Measurements from ENCODE around the gene PCIF1.
"Not testable (repeated sequence)": the region's sequence is repeated elsewhere in the genome, so short reads cannot be mapped to it uniquely, and the experiment has no call there.

The PCIF1 gene

GRCh38 chr20:45924391-45925261 lies 9.9 kb upstream of the PCIF1 start:
- DNase-seq (ENCODE audit: low read depth) = no peak

DNA sequence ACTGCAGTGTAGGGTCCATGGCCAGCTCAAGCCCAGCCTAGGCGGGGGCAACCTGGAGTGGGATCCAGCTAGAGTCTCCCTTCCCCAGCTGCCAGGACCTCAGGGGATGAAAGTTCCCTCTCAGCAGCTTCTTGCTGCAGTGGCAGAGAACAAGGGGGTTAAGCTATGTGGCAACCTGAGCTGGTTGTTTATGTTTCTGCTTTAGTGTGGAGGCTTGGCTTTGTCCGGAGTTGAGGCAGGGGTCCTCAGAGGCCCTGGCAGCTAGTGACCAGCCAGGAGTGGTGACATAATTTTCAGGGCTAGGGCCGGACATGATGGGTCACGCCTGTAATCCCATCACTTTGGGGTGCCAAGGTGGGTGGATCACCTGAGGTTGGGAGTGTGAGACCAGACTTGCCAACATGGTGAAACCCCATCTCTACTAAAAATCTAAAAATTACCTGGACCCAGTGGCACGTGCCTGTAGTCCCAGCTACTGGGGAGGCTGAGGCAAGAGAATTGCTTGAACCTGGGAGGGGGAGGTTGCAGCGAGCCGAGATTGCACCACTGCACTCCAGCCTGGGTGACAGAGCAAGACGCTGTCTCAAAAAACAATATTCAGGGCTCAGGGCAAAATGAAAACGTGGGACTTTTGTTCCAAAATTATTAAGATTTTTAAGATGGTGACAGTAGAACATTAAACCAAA lies 8.5 kb upstream of the PCIF1 start:
- DNase-seq (ENCODE audit: low read depth) = no peak

DNA sequence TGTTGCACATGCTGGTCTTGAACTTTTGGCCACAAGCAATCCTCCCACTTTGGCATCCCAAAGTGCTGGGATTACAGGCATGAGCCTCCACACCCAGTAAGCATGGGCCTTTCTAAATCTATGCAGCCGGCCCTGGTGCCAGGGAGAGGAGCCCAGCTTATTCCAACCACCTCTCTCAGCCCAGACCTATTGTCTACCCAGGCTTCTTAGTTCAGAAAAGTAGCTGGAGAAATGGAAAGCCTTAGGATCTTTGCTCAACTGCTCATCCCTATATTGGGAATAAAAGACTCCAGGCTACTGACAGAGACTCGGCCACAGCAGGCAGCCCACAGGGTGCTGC lies 7.8 kb upstream of the PCIF1 start:
- no peak for DNase-seq (ENCODE audit: low read depth)

DNA sequence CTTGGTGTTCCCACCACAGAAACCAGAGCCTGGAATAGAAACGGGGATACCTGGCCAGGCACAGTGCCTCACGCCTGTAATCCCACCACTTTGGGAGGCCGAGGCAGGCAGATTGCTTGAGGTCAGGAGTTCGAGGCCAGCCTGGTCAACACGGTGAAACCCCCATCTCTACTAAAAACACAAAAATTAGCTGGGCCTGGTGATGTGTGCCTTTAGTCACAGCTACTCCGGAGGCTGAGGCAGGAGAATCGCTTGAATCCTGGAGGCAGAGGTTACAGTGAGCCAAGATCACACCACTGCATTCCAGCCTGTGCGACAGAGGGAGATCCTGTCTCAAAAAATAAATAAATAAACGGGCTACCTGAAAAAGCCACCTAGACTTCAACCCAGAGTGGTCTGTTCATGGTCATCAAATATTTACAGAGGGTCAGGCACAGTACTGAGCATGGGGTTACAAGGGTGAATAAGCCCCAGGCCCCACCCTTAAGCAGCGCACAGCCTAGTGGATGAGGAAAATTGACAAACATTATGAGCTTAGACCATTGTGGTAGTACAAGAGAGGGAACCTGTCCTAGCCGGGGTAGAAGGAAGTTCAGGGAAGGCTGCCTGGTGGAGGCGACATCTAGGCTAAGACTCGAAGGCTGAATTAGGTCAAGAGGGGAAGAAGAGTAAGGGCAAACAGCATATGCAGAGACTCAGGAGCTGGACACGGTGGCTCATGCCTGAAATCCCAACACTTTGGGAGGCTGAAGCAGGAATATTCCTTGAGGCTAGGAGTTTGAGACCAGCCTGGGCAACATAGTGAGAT lies 7.2 kb upstream of the PCIF1 start:
- no peak for DNase-seq (ENCODE audit: low read depth)

GRCh38 chr20:45931680-45932079 lies 2.8 kb upstream of the PCIF1 start:
- not testable (repeated sequence) for DNase-seq (ENCODE audit: low read depth)

- DNase-seq (ENCODE audit: low read depth) = no peak
Observed at GRCh38 chr20:45933266-45934045, 1.0 kb upstream of the PCIF1 start.

- DNase-seq (ENCODE audit: low read depth) = no peak
Observed at GRCh38 chr20:45934046-45934585, 367 bp upstream of the PCIF1 start.

DNA sequence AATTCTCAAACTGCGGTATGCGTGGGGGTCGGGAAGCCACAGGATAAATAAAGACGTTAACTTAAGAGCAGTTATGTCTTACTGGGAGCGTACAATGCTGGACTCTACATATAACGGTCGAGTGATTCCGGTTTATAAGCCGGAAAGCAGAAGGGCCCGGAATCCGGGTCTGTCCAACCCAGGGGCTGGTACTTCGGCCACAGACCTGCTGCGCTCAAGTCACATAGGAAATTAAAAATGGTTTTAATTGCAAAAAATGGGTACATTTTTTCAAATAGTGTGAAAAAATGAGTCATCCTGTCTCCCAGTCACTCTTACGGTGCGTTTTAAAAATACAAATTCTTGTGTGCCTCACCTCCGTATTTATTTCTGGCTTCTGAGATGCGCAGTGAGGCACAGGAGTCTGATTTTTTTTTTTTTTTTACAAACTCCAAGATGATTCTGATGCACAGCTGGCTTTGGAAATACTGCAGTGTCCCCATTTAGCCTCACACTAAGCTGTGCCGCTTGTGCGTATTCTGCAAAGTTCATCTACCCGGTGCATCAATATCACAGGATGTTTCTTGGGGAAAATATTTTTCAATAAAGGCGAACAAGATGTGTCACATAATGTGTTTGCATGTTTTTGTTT lies 1.0 kb downstream of the PCIF1 start:
- no peak for DNase-seq (ENCODE audit: low read depth)

- DNase-seq (ENCODE audit: low read depth) = no peak
Observed at GRCh38 chr20:45937765-45938164, 3.3 kb downstream of the PCIF1 start.

GRCh38 chr20:45938727-45939438 lies 4.4 kb downstream of the PCIF1 start:
- no peak for DNase-seq (ENCODE audit: low read depth)

DNA sequence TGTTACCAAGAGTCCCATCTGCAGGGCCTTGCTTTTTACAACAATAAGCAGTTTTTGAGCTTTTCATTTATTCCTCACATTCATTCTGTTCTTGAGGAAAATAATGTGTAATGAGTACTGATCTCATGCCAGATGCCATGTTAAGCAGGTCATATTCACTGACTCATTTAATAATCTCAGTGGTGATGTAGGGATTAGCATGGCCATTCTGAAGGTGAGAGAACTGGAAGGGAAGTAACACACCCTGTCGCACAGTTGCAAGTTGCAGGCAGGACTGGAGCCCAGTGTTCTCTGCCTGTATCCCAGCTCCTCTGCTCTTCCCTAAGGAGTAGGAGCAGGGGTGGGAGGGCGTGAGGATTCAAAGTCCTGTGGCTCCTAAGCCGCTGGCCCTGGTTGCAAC lies 5.6 kb downstream of the PCIF1 start:
- no peak for DNase-seq (ENCODE audit: low read depth)

DNA sequence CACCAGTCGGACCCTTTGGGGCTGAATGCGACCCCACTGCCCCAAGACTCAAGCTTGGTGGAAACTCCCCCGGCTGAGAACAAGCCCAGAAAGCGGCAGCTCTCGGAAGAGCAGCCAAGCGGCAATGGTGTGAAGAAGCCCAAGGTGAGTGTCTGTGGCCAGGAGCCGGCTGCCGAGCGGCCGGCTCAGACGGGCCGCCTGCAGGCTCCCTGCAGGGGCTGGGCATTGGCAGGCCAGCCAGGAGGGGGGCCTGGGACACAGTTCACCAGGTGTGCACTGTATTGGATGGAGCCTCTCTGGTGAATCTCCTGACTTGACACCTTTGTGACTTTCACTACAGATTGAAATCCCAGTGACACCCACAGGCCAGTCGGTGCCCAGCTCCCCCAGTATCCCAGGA lies 6.0 kb downstream of the PCIF1 start:
- DNase-seq (ENCODE audit: low read depth) = no peak

GRCh38 chr20:45943613-45944012 lies 9.1 kb downstream of the PCIF1 start:
- no peak for DNase-seq (ENCODE audit: low read depth)

- no peak for DNase-seq (ENCODE audit: low read depth)
Observed at GRCh38 chr20:45944151-45944964, 9.9 kb downstream of the PCIF1 start.

GRCh38 chr20:45944965-45945677 lies 10.6 kb downstream of the PCIF1 start:
- no peak for DNase-seq (ENCODE audit: low read depth)

GRCh38 chr20:45945678-45946148 lies 11.2 kb downstream of the PCIF1 start:
- no peak for DNase-seq (ENCODE audit: low read depth)

- no peak for DNase-seq (ENCODE audit: low read depth)
Observed at GRCh38 chr20:45946149-45946970, 11.9 kb downstream of the PCIF1 start.
